SK-N-MC (cell line): ENCODE results near the gene VIPR2.

Experiments
- EZH2 ChIP-seq: fragments of 200-600 bp; sonication (generic); IDR thresholded peaks from one replicate; pipeline ENCODE4 v1.6.1; 2017; ENCODE audit warnings: antibody characterized with exemption
- POLR2AphosphoS5 ChIP-seq: IDR thresholded peaks from 2 replicates; pipeline ENCODE4 v1.6.1; 2012; ENCODE audit warnings: mild to moderate bottlenecking, low read depth, low read length, borderline replicate concordance

GRCh38 chr7:159000070-159000469, 144.6 kb downstream of the VIPR2 start:
- TF ChIP-seq EZH2 (no peak), POLR2AphosphoS5 (no peak)
